ENCODE data around the gene BLTP3A. TPM values are rescaled to one million over a fixed set of nuclear protein-coding genes. Genes with fewer than 3 reads are reported as not detected.
"Not testable (repeated sequence)": the region's sequence is repeated elsewhere in the genome, so short reads cannot be mapped to it uniquely, and the experiment has no call there.

BLTP3A gene
- total RNA-seq, result 1 to 10 TPM; 7.5 to 9.7 TPM
- long read RNA-seq, partial matches to known transcripts, result 0 of 2 reads
- long read RNA-seq, other reads (novel, unspliced or antisense), result 2 of 2 reads

DNA sequence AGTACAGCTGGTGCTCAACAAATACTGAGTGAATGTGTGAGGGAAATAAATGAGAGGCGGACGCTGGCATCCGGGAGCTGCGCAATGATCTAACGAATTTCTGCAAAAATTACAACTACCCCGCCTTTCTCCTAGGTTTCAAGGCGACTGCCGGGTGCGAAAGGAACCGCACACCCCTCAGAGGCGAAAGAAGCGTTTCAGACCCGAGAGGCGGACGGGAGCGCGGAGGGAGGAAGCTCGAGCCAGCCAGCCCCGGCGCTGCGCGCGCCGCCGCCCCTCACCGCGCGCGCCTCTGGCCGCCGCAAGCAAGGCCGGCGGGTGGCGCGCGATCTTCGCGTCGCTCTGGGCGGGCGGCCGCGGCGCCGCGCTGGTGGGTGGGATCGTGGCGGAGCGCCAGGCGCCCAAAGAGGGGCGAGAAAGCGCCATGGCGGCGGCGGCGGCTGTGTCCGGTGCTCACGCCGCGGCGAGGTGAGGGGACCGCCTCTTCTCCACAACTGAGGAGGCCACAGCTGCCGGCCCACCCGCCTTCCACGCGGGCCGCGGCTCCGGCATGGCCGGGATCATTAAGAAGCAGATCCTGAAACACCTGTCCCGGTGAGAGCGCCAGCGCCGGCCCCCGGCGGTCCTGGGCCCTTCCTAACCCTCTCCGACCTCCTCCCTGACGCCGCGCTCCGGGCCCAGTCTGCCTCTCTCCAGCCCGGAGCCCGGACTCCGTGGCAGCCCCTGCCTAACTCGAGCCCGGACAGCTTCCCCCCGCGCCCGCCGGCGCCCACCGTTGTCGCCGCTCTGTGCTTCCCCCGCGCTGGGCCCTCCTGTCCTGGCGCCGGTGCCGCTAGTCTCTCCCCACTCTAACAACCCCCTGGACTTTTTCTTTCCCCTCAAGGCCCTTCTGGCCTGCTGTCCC, at the start of gene BLTP3A:
BLTP3A (plus strand) TSS at position 383 of the 904 bp plus-strand sequence; CDS start at position 551, 168 bp downstream.
- DNase-seq, result peak; percentile 44 to 80
- intact Hi-C loops (cut with DNase I, micrococcal nuclease), result no loop called here

DNA sequence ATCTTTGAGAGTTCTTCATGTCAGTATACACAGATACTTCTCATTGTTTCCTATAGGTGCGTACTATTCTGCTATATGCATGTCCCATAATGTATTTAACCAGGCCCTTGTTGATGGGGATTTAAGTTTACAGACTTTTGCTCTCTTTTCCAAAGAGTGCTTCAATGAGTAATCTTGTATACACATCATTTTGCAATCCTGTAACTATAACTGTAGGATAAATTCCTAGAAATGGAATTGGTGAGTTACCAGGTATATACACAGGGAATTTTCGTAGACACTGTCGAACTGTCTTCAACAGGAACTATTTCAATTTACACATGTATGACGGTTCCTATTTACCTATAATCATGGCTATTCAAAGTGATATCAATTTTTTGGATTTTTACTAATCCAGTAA, 49.8 kb upstream of the BLTP3A start:
- intact Hi-C loops (cut with DNase I, micrococcal nuclease), result no loop called here
- DNase-seq (no peak), ATAC-seq (no peak)

More for the DNA sequence above, at the start of gene BLTP3A:
- peak; percentile 93 for ATAC-seq

- no peak for ATAC-seq
- intact Hi-C loops (cut with DNase I, micrococcal nuclease), result no loop called here
- no peak for DNase-seq
Measured at GRCh38 chr6:34743625-34744293, 48.1 kb upstream of the BLTP3A start.

GRCh38 chr6:34744294-34744647, 47.6 kb upstream of the BLTP3A start:
- DNase-seq; ATAC-seq; intact Hi-C loops (cut with DNase I, micrococcal nuclease): not testable (repeated sequence)

DNA sequence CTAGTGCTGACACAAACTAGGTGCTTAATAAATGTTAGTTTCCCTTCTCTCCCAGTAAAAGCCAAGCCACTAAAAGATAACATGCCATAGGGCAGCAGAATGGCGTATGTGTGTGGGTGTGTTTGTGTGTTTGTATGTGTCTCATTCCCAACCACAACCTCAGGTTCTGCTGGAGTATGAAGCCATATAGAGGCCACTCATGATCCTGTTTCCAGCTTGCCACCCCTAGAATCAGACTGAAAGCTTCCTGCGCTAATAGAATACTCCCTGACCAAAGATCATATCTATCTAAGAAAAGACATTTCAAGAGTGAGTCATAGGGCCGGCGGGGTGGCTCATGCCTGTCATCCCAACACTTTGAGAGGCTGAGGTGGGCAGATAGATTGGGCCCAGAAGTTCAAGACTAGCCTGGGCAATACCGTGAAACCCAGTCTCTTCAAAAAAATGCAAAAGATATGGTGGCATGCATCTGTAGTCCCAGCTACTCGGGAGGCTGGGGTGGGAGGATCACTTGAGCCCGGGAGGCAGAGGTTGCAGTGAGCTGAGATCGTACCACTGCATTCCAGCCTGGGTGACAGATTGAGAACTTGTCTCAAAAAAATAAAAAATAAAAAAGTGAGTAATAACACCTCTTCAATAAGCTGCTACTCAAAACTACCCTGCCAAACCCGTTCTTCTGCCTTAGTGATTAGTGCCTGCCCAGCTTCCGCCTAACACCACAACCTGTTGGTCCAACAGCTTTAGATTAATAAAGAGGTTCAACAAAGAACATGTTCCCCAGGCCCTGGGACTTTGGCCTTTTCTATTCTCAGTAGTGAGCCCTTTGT, 46.4 kb upstream of the BLTP3A start:
- DNase-seq, result peak; percentile 59 to 73
- ATAC-seq, result peak; percentile 88
- intact Hi-C loops (cut with DNase I, micrococcal nuclease), result no loop called here

- ATAC-seq (no peak), DNase-seq (peak in 1 of 2 donors; percentile 25)
- intact Hi-C loops (cut with DNase I, micrococcal nuclease), result no loop called here
Measured at GRCh38 chr6:34746104-34746846, 45.6 kb upstream of the BLTP3A start.

GRCh38 chr6:34748757-34749156, 43.1 kb upstream of the BLTP3A start:
- no peak for DNase-seq
- intact Hi-C loops (cut with DNase I, micrococcal nuclease), result no loop called here
- no peak for ATAC-seq

DNA sequence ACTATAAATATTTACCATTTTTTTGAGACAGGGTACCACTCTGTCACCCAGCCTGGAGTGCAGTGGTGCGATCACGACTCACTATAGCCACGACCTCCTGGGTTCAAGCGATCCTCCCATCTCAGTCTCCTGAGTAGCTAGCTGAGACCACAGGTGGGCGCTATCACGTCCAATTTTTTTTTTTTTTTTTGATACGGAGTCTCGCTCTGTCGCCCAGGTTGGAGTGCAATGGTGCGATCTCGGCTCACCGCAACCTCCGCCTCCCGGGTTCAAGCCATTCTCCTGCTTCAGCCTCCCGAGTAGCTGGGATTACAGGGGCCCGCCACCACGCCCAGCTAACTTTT, 35.4 kb upstream of the BLTP3A start:
- ATAC-seq, result peak; percentile 49
- DNase-seq; intact Hi-C loops (cut with DNase I, micrococcal nuclease): not testable (repeated sequence)

GRCh38 chr6:34757687-34758274, 34.1 kb upstream of the BLTP3A start:
- no peak for ATAC-seq
- no peak for DNase-seq
- intact Hi-C loops (cut with DNase I, micrococcal nuclease), result no loop called here

DNA sequence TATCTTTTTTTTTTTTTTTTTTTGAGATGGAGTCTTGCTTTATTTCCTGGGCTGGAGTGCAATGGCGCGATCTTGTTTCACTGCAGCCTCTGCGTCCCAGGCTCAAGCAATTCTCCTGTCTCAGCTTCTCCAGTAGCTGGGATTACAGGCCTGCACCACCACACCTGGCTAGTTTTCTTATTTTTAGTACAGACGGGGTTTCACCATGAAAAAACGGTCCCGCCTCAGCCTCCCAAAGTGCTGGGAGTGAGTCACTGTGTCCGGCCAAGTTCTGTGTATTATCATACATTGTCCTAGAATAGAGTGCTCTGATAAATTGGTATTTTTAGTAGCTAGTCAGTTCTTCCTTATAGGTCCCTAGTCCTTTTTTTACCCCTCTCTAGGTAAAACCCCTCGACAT, 31.8 kb upstream of the BLTP3A start:
- no peak for ATAC-seq
- no peak for DNase-seq
- intact Hi-C loops (cut with DNase I, micrococcal nuclease), result no loop called here

GRCh38 chr6:34761681-34762080, 30.2 kb upstream of the BLTP3A start:
- ATAC-seq; DNase-seq; intact Hi-C loops (cut with DNase I, micrococcal nuclease): not testable (repeated sequence)

DNA sequence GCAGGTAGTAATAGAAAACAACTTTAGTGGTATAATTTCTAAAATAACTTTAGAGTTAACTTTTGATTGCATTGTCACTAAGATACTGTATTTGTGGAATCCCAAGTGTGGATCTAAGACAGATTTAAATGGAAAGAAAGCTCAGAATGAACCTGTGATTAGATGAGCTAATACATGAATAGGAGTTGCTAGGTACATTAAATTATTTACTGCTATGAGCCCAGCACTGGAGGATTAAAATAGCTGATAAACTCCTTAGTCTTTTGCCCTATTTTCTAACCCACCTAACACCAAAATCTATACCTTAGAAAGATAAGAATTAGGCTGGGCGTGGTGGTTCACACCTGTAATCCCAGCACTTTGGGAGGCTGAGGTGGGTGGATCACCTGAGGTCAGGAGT, 23.7 kb upstream of the BLTP3A start:
- DNase-seq, result no peak
- ATAC-seq, result no peak
- intact Hi-C loops (cut with DNase I, micrococcal nuclease), result no loop called here

DNA sequence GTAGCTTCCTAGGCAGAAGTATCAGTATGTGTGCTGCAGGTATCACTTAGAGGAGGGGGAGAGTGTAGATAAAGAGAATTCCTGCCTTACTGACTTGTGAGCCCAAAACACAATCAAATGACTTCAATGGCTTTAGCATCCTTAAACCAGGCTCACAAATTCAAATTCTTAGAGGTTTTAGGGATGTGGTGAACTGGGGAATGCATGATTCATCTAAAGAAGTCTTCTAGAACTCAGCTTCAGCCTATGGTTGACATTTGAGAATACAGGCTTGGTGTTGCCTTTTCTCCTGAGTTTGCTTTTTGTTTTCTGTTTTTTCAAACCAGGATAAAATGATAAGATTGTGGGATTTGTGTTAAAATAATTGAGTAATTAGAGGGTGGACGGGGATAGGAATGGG, 20.2 kb upstream of the BLTP3A start:
- ATAC-seq, result no peak
- intact Hi-C loops (cut with DNase I, micrococcal nuclease), result no loop called here
- no peak for DNase-seq

DNA sequence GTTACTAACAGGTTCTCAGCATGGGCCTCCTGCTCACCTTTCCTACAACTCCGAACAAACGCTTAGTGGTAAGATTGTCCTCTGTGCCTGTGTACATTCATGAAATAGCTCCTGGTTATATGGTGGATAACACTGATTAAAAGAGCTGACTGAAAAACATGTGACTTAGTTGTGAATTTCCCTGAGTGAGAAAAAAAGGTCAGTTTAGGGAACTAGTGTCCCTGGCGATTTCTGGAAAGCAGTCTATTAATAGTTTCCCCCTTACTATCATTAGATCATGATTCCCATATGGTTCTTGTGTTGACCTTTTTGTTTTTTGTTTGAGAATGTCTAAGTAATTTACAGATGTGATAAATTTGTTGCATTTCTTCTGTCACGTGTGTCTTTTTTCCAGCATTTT, 18.9 kb upstream of the BLTP3A start:
- ATAC-seq, result no peak
- intact Hi-C loops (cut with DNase I, micrococcal nuclease), result no loop called here
- no peak for DNase-seq

- ATAC-seq (no peak), DNase-seq (no peak)
- intact Hi-C loops (cut with DNase I, micrococcal nuclease), result no loop called here
Measured at GRCh38 chr6:34773916-34774315, 18.0 kb upstream of the BLTP3A start.

- no peak for ATAC-seq
- intact Hi-C loops (cut with DNase I, micrococcal nuclease), result no loop called here
Measured at GRCh38 chr6:34774967-34775366, 16.9 kb upstream of the BLTP3A start.

DNA sequence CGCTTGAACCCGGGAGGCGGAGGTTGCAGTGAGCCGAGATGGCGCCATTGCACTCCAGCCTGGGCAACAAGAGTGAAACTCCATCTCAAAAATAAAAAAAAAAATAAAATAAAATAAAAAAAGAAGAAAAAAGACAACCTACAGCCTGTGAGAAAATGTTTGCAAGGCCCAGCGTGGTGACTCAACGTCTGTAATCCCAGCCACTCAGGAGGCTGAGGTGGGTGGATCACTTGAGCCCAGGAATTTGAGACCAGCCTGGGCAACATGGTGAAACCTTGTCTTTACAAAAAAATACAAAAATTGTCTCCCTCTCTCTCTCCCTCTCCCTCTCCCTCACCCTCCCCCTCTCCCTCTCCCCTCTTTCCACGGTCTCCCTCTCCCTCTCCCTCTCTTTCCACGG, 6.5 kb upstream of the BLTP3A start:
- DNase-seq; ATAC-seq; intact Hi-C loops (cut with DNase I, micrococcal nuclease): not testable (repeated sequence)

More at GRCh38 chr6:34774967-34775366, 16.9 kb upstream of the BLTP3A start:
- DNase-seq, result no peak

GRCh38 chr6:34787152-34787551, 4.7 kb upstream of the BLTP3A start:
- intact Hi-C loops (cut with DNase I, micrococcal nuclease), result not testable (repeated sequence)

More at GRCh38 chr6:34787152-34787551, 4.7 kb upstream of the BLTP3A start:
- DNase-seq, ATAC-seq: not testable (repeated sequence)

All from left colon (tissue), 2 donors.